ENCODE results near the gene CNMD.
A peak's percentile ranks its signal among the peaks of the same experiment; 100 is the strongest.

Gene CNMD

GRCh38 chr13:52677823-52678222 is 61.8 kb downstream of the CNMD start:
- no peak for DNase-seq

GRCh38 chr13:52673465-52673864 is 66.2 kb downstream of the CNMD start:
- DNase-seq = no peak

GRCh38 chr13:52670726-52671125 is 68.9 kb downstream of the CNMD start:
- DNase-seq = no peak

GRCh38 chr13:52669677-52670076 is 69.9 kb downstream of the CNMD start:
- no peak for DNase-seq

GRCh38 chr13:52665325-52665724 is 74.3 kb downstream of the CNMD start:
- DNase-seq = peak; percentile 24 to 49 (median 33)

GRCh38 chr13:52664272-52664671 is 75.3 kb downstream of the CNMD start:
- DNase-seq = no peak

GRCh38 chr13:52659340-52659739 is 80.3 kb downstream of the CNMD start:
- DNase-seq = no peak

Measured in suppressor macrophage (primary cell).